ENCODE data around the gene MARCKS. TPM values are rescaled to one million over a fixed set of nuclear protein-coding genes. Genes with fewer than 3 reads are reported as not detected.

MARCKS gene
- total and polyA plus RNA-seq, 2 experiments from 2014 or later = 105 to 210 TPM

DNA sequence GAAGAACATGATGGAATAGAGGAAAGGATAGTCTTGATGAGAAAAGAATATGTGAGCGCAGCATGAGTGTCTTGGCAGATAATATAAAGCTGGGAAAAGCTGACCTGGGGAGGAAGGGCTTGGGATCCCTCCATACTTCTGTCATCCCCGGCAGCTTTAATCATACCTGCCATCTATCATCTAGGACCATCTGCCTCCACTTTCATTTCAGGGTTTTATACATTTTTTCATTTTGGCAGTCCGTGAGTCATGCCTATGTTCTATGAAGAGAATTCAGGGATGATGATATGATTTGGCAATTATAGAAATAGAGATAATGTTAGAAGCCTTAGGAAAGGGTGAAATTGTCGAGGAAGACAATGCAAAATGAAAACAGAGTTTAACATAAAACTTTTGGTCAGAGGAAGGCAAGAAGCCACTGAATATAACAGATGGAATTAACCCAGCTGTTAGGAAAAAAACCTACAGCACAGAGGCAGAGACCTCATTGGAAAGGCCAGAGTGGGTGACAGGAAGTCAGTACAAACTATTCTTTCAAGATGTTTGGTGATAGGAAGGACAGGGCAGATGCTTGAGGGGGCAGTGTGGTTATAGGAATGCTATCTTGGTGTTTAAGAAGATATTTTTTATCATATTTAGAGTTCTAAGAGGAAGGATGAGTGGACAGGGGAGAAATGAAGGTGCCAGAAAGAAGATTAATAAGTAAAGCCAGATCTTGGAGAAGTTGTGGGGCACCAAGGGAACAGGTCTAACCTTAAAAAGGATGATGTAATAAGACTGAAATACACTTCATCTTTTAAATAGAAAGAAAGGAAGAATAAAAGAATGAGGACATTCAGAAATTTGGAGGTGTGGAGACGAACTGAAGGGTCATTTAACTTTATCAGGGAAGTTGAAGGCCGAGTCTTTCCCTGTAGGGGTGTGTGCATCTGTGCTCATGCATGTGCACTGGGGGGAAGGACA, 37.8 kb downstream of the MARCKS start:
- WGBS, 2 experiments (ENCODE audit: low coverage in 1 of 2, low lambda C conversion rate in 2 of 2, missing lambda C conversion rate in 2 of 2) = 63 to 68% methylated on average over 6 of the region's 6 CpGs
- H3K27me3 ChIP-seq (replicated peaks; ENCODE audit: insufficient read depth) = no peaks in the 10 kb centered on the region
- no peaks in the 10 kb centered on the region for H3K79me2 ChIP-seq (ENCODE audit: insufficient read depth)
- no peak overlapping the region for H3K4me2 ChIP-seq (ENCODE audit: unreplicated experiment)
- H3K36me3 ChIP-seq (ENCODE audit: low read depth) = no peaks in the 10 kb centered on the region
- H4K20me1 ChIP-seq (ENCODE audit: insufficient read depth) = no peaks in the 10 kb centered on the region
- TF ChIP-seq EZH2 (IDR thresholded peaks at IDR 0.05; ENCODE audit: insufficient read depth, poor library complexity, severe bottlenecking) = no peak
- TF ChIP-seq EZH2phosphoT487 (IDR thresholded peaks at IDR 0.05; ENCODE audit: insufficient read depth, low read depth) = no peak
- H3K9me3 ChIP-seq (ENCODE audit: low read depth) = no peaks in the 10 kb centered on the region
- H3K9ac ChIP-seq = no peak overlapping the region
- H2AFZ ChIP-seq = peak overlapping the region; percentile 26; the same call in 1 of the 2 replicates
- H3K27ac ChIP-seq = peak overlapping the region; percentile 7; the same call in 1 of the 2 replicates
- no peaks in the 10 kb centered on the region for H3K9me2 ChIP-seq (ENCODE audit: insufficient read depth)
- in situ Hi-C loops (cut with MboI) = loop anchor here (25.0 kb wide), 1 partner anchor 1383 kb away; no protein-coding TSS in a partner anchor
- DNase-seq = peak; percentile 36
- H3K4me3 ChIP-seq = no peak overlapping the region
- peaks cover 12% of the 10 kb centered on the region; the same call in 1 of the 2 replicates for H3F3A ChIP-seq (ENCODE audit: insufficient read depth)
- peaks cover 11% of the 10 kb centered on the region for H3K4me1 ChIP-seq (ENCODE audit: insufficient read depth)

DNA sequence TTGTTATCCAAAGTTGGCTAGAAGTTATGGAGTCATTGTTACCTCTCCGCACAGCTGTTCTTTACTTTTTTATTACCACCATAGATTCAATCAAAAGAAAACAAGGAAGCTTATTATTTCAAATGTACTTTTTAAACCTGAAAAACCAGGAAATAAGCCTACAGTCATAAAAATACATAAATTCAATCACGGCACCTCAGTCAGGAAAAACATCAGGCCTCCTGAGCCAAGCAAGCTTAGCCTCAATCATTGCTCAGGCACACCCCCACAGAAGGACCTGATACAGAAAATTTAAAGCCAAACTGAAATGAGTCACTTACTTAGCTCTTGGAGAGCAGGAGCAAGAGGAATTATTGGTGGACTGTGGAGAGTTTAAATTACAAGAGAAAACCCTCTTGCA, 44.3 kb downstream of the MARCKS start:
- H3K4me2 ChIP-seq (ENCODE audit: unreplicated experiment) = no peak overlapping the region
- no peaks in the 10 kb centered on the region for H3K79me2 ChIP-seq (ENCODE audit: insufficient read depth)
- H3K27ac ChIP-seq = no peak overlapping the region
- no peaks in the 10 kb centered on the region for H3K9me3 ChIP-seq (ENCODE audit: low read depth)
- no peaks in the 10 kb centered on the region for H3K27me3 ChIP-seq (replicated peaks; ENCODE audit: insufficient read depth)
- H3F3A ChIP-seq (ENCODE audit: insufficient read depth) = no peaks in the 10 kb centered on the region
- WGBS, 2 experiments (ENCODE audit: low coverage in 1 of 2, low lambda C conversion rate in 2 of 2, missing lambda C conversion rate in 2 of 2) = 72 to 73% methylated on average over 2 of the region's 2 CpGs
- peak; percentile 71 for DNase-seq
- peaks cover 9% of the 10 kb centered on the region for H3K4me1 ChIP-seq (ENCODE audit: insufficient read depth)
- H4K20me1 ChIP-seq (ENCODE audit: insufficient read depth) = no peaks in the 10 kb centered on the region
- no peak overlapping the region for H3K4me3 ChIP-seq
- no peaks in the 10 kb centered on the region for H3K9me2 ChIP-seq (ENCODE audit: insufficient read depth)
- TF ChIP-seq EZH2 (IDR thresholded peaks at IDR 0.05; ENCODE audit: insufficient read depth, poor library complexity, severe bottlenecking) (no peak), EZH2phosphoT487 (IDR thresholded peaks at IDR 0.05; ENCODE audit: insufficient read depth, low read depth) (no peak)
- in situ Hi-C loops (cut with MboI) = loop anchor here (25.0 kb wide), 1 partner anchor 1564 kb away; the partner anchor contains the start of gene RFPL4B
- H2AFZ ChIP-seq = no peak overlapping the region
- no peaks in the 10 kb centered on the region for H3K36me3 ChIP-seq (ENCODE audit: low read depth)
- H3K9ac ChIP-seq = no peak overlapping the region

DNA sequence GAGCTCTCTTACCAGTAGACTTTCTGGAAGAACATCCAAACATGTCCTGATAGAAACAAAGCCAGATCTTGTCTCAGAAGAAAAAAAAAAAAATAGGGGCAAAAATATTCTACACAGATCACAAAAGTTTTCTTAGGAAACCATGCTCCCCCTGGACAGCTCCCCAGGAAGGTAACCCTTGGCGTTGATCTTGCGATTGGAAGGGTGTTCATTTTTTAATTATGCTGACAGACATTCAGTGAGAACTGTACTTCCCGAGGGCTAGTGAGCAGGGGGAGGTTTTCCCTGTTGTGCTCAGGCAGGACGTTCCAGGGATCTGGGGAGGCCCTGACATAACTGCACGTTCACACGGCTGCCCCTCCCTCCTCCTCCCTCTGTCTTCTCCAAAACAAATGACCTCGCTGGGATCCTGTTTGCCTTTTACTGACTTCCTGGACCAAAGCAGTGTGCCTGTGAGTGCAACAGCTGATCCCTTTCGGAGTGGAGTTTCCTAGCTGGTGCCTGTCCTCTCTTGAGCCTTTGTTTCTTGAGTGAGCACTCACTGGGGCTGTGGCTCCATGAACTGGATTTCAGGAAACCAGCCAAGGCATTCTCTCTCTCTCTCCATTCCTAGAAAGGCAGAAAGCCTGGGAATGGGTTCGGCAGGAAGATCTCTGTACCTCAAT, 46.7 kb downstream of the MARCKS start:
- no peaks in the 10 kb centered on the region for H3F3A ChIP-seq (ENCODE audit: insufficient read depth)
- H3K9me2 ChIP-seq (ENCODE audit: insufficient read depth) = no peaks in the 10 kb centered on the region
- DNase-seq = peak; percentile 12
- no peaks in the 10 kb centered on the region for H3K79me2 ChIP-seq (ENCODE audit: insufficient read depth)
- no peaks in the 10 kb centered on the region for H3K9me3 ChIP-seq (ENCODE audit: low read depth)
- no peak overlapping the region for H3K27ac ChIP-seq
- H3K9ac ChIP-seq = no peak overlapping the region
- TF ChIP-seq EZH2 (IDR thresholded peaks at IDR 0.05; ENCODE audit: insufficient read depth, poor library complexity, severe bottlenecking) (no peak), EZH2phosphoT487 (IDR thresholded peaks at IDR 0.05; ENCODE audit: insufficient read depth, low read depth) (no peak)
- H3K4me2 ChIP-seq (ENCODE audit: unreplicated experiment) = no peak overlapping the region
- H3K4me1 ChIP-seq (ENCODE audit: insufficient read depth) = peaks cover 10% of the 10 kb centered on the region
- no peak overlapping the region for H3K4me3 ChIP-seq
- no peaks in the 10 kb centered on the region for H4K20me1 ChIP-seq (ENCODE audit: insufficient read depth)
- H3K36me3 ChIP-seq (ENCODE audit: low read depth) = no peaks in the 10 kb centered on the region
- H3K27me3 ChIP-seq (replicated peaks; ENCODE audit: insufficient read depth) = no peaks in the 10 kb centered on the region
- in situ Hi-C loops (cut with MboI) = loop anchor here (25.0 kb wide), 1 partner anchor 1566 kb away; the partner anchor contains the start of gene RFPL4B
- peak overlapping the region; percentile 27 for H2AFZ ChIP-seq
- WGBS, 2 experiments (ENCODE audit: low coverage in 1 of 2, low lambda C conversion rate in 2 of 2, missing lambda C conversion rate in 2 of 2) = 45% methylated on average over 9 of the region's 9 CpGs

DNA sequence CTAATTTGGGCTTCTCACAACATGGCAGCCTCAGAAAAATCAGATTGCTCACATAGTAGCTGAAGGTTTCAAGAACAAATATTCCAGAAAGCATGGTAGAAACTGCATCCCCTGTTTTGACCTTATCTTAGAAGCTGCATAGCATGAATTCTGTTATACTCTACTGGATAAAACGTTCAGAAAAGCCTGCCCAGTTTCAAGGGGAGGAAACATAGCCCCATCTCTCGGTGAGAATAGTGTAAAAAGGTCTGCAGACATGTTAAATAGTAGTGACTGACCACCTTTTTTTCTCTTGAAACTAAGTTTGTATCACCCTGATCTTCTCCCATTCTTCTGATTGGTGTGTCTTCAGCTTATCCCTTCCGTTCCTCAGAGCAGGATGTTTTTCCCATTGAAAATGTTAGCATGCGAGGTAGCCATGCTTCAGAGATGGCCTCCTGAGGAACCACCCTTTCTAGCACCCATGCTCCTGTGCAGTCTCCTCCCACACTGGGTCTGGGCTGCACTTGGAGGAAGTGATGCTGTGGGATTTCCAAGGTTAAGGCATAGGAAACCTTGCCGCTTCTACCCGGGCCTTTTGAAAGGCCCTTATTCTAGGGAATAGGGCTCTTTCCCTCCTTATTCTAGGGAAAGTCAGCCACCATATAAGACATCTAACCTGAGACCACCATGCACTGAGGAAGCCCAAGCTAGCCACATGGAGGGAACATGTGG, 50.1 kb downstream of the MARCKS start:
- Histone ChIP-seq H3K4me1 (ENCODE audit: insufficient read depth) (peaks cover 5% of the 10 kb centered on the region; the same call in 1 of the 2 replicates), H3K27ac (no peak overlapping the region), H4K20me1 (ENCODE audit: insufficient read depth) (no peaks in the 10 kb centered on the region), H3K79me2 (ENCODE audit: insufficient read depth) (no peaks in the 10 kb centered on the region), H3K36me3 (ENCODE audit: low read depth) (no peaks in the 10 kb centered on the region), H3K9ac (no peak overlapping the region), H3K9me2 (ENCODE audit: insufficient read depth) (no peaks in the 10 kb centered on the region), H3K9me3 (ENCODE audit: low read depth) (no peaks in the 10 kb centered on the region), H2AFZ (no peak overlapping the region), H3K4me3 (no peak overlapping the region), H3K27me3 (replicated peaks; ENCODE audit: insufficient read depth) (no peaks in the 10 kb centered on the region), H3K4me2 (ENCODE audit: unreplicated experiment) (no peak overlapping the region), H3F3A (ENCODE audit: insufficient read depth) (no peaks in the 10 kb centered on the region)
- DNase-seq = no peak
- in situ Hi-C loops (cut with MboI) = loop anchor here (25.0 kb wide), 1 partner anchor 1570 kb away; the partner anchor contains the start of gene RFPL4B
- WGBS, 2 experiments (ENCODE audit: low coverage in 1 of 2, low lambda C conversion rate in 2 of 2, missing lambda C conversion rate in 2 of 2) = 87 to 89% methylated on average over 6 of the region's 6 CpGs
- no peak for TF ChIP-seq EZH2 (IDR thresholded peaks at IDR 0.05; ENCODE audit: insufficient read depth, poor library complexity, severe bottlenecking)
- TF ChIP-seq EZH2phosphoT487 (IDR thresholded peaks at IDR 0.05; ENCODE audit: insufficient read depth, low read depth) = no peak
